ENCODE data around the gene OAS1.

Gene OAS1

GRCh38 chr12:112879191-112879705 lies 27.5 kb upstream of the OAS1 start:
- no peak overlapping the region for H3K4me3 ChIP-seq (replicated peaks in 1 of 2; ENCODE audit: low read depth in 2 of 2, low read length in 2 of 2)
- no peak for DNase-seq (ENCODE audit: low read depth in 2 of 2)
- TF ChIP-seq CTCF (IDR thresholded peaks at IDR 0.05; ENCODE audit: low read depth, low read length): no peak

- no peak for DNase-seq (ENCODE audit: low read depth in 2 of 2)
- TF ChIP-seq CTCF (IDR thresholded peaks at IDR 0.05; ENCODE audit: low read depth, low read length): no peak
- no peak overlapping the region for H3K4me3 ChIP-seq (replicated peaks in 1 of 2; ENCODE audit: low read depth in 2 of 2, low read length in 2 of 2)
Measured at GRCh38 chr12:112881602-112882001, 25.2 kb upstream of the OAS1 start.

- DNase-seq (ENCODE audit: low read depth in 2 of 2): no peak
- TF ChIP-seq CTCF (IDR thresholded peaks at IDR 0.05; ENCODE audit: low read depth, low read length): no peak
- H3K4me3 ChIP-seq (replicated peaks in 1 of 2; ENCODE audit: low read depth in 2 of 2, low read length in 2 of 2): no peak overlapping the region
Measured at GRCh38 chr12:112885236-112885635, 21.5 kb upstream of the OAS1 start.

DNA sequence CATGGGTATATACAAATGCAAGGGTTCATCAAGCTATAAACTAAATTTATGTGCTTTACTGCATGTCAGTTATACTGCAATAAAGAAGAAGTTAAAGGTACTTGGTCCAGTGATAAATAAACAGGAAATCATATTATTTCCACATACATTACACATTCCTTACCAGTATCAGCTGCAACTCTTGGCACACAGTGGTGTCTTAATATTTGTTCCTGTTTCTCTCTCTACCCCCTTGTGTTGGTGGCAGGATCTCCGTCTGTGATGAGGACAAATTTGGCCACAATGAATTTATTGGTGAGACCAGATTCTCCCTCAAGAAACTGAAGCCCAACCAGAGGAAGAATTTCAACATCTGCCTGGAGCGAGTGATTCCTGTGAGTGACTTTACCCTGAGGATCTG lies 19.2 kb upstream of the OAS1 start:
- no peak for DNase-seq (ENCODE audit: low read depth in 2 of 2)
- no peak for TF ChIP-seq CTCF (IDR thresholded peaks at IDR 0.05; ENCODE audit: low read depth, low read length)
- no peak overlapping the region for H3K4me3 ChIP-seq (replicated peaks in 1 of 2; ENCODE audit: low read depth in 2 of 2, low read length in 2 of 2)

DNA sequence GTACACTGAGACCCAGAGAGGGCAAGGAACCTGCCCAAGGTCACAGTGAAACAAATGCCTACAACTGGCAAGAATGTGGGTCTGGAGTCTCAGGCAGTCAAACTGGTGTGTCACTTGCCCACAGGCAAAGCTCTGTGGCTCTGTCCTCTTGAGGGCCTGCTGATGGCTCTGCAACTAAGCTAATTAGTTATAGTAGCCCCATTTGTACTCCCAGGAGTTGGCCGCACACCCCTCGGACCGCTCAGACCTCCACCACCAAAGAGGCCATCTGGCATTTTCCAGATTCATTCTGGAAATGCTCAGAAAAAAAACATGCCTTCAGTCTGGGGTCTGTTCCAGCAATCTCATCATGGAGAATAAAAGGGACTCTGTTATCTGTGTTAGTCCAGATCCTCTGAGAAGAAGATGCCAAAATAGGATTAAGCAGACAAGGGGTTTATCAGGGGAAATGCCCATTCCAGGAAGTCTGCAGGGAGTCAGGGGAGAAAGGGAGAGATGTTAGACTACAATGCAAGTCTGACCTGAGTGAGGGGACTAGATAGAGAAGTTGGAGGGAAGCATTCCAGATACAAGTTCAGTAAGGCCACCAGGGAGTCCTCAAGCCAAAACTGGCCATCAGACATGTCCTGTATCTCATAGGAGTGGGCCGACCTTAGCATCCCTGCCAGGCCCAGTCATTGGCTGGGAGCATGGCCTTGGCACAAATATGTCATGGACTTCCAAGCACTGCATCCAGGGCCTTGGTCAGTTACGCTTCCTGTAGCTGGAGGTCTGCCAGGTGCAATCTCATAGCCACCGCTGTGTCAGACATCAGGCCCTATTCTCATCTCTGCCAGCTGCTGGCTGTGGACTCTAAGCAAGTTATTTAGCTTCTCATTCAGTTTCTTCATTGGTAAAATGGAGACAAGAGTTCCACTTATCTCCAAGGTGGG lies 15.4 kb upstream of the OAS1 start:
- no peak overlapping the region for H3K4me3 ChIP-seq (replicated peaks in 1 of 2; ENCODE audit: low read depth in 2 of 2, low read length in 2 of 2)
- DNase-seq (ENCODE audit: low read depth in 2 of 2): peak in 1 of 2 donors; percentile 43
- TF ChIP-seq CTCF (IDR thresholded peaks at IDR 0.05; ENCODE audit: low read depth, low read length): no peak

GRCh38 chr12:112892856-112893255 lies 13.9 kb upstream of the OAS1 start:
- no peak for DNase-seq (ENCODE audit: low read depth in 2 of 2)
- TF ChIP-seq CTCF (IDR thresholded peaks at IDR 0.05; ENCODE audit: low read depth, low read length): no peak
- H3K4me3 ChIP-seq (replicated peaks in 1 of 2; ENCODE audit: low read depth in 2 of 2, low read length in 2 of 2): no peak overlapping the region

All from cardiac fibroblast (primary cell).